Activated CD4-positive, alpha-beta T cell treated with anti-CD3 and anti-CD28 coated beads, Interleukin-10, Interleukin-2, amounts not matched to agents 100 ng/mL and 50 ng/mL, durations not matched to agents 16 hours and 8 hours (primary cell): ENCODE results near the gene ZNF343.
"Not testable (repeated sequence)": the region's sequence is repeated elsewhere in the genome, so short reads cannot be mapped to it uniquely, and the experiment has no call there.

ENCODE experiments used
- DNase-seq: peaks from one replicate; pipeline ENCODE4 v3.0.0-alpha.2; 2020

Gene ZNF343

GRCh38 chr20:2521369-2522305 is 12.9 kb upstream of the ZNF343 start:
- peak; percentile 63 for DNase-seq

- no peak for DNase-seq
Measured at GRCh38 chr20:2520617-2521016, 11.9 kb upstream of the ZNF343 start.

GRCh38 chr20:2519115-2519809 is 10.5 kb upstream of the ZNF343 start:
- DNase-seq, result no peak

GRCh38 chr20:2518558-2518957 is 9.8 kb upstream of the ZNF343 start:
- no peak for DNase-seq

GRCh38 chr20:2518096-2518495 is 9.4 kb upstream of the ZNF343 start:
- no peak for DNase-seq

- DNase-seq, result no peak
Measured at GRCh38 chr20:2516399-2516798, 7.7 kb upstream of the ZNF343 start.

GRCh38 chr20:2515203-2515602 is 6.5 kb upstream of the ZNF343 start:
- no peak for DNase-seq

- DNase-seq, result no peak
Measured at GRCh38 chr20:2509794-2510193, 1.1 kb upstream of the ZNF343 start.

- no peak for DNase-seq
Measured at GRCh38 chr20:2509468-2509781, 710 bp upstream of the ZNF343 start.

- no peak for DNase-seq
Measured at GRCh38 chr20:2507875-2508630, 662 bp downstream of the ZNF343 start.

GRCh38 chr20:2507464-2507863 is 1.3 kb downstream of the ZNF343 start:
- no peak for DNase-seq

- DNase-seq, result not testable (repeated sequence)
Measured at GRCh38 chr20:2506426-2506825, 2.3 kb downstream of the ZNF343 start.

GRCh38 chr20:2504803-2505202 is 3.9 kb downstream of the ZNF343 start:
- DNase-seq, result not testable (repeated sequence)

GRCh38 chr20:2502808-2503384 is 5.8 kb downstream of the ZNF343 start:
- not testable (repeated sequence) for DNase-seq

GRCh38 chr20:2485661-2486060 is 23.1 kb downstream of the ZNF343 start:
- no peak for DNase-seq

GRCh38 chr20:2485080-2485479 is 23.6 kb downstream of the ZNF343 start:
- no peak for DNase-seq

- DNase-seq, result no peak
Measured at GRCh38 chr20:2483504-2483903, 25.2 kb downstream of the ZNF343 start.

GRCh38 chr20:2480381-2480780 is 28.3 kb downstream of the ZNF343 start:
- DNase-seq, result no peak

GRCh38 chr20:2476742-2477615 is 31.7 kb downstream of the ZNF343 start:
- no peak for DNase-seq

GRCh38 chr20:2475850-2476741 is 32.6 kb downstream of the ZNF343 start:
- no peak for DNase-seq

GRCh38 chr20:2473516-2473915 is 35.2 kb downstream of the ZNF343 start:
- no peak for DNase-seq
